ENCODE measurements around the gene KRTAP10-8.

The KRTAP10-8 gene

DNA sequence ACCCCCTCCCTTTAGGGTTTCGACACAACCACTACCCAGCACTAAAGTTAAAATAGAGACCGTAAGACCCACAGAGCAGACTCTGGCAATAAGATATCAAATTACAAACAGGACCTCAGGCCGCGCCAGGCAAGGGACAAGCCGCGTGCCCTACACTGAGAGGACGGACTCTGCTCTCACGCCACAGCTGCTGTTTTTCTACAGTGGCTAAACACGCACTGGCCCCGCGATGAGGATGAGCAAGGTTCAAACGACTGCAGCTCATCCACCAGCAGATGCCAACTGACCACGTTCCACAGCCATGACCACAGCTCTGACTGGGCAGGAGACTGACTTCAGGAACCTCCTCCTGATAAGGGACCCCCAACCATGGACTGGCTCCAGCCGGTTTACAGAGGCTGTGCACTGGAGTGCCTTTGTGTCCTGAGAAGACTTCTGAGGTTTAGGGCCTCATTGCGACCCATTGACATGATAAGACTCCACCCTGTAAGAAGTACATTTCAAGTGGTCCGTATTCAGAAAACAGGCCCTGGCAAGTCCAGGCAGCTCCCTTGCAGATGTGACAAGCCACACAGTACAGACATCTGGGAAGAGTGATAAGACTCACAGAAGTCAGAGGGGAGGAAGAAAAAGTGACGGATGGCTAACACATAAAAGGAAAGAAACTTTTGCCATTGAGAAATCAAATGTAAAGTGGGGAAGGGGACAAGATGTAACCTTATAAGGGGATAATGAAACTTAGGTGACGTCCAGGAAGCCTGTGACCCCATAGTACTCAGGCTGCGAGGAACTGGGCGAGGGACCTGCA lies 18.1 kb upstream of the KRTAP10-8 start:
- Histone ChIP-seq H2BK5ac (ENCODE audit: low read length) (peak overlapping the region; percentile 75), H3K9ac (ENCODE audit: low read depth, low read length, poor library complexity) (no peak overlapping the region), H4K8ac (ENCODE audit: low read depth, low read length) (no peak overlapping the region), H3K9me3 (replicated peaks in 1 of 2; ENCODE audit: control insufficient read depth in 2 of 2, insufficient read depth in 1 of 2, low read depth in 1 of 2, low read length in 2 of 2) (peaks cover 0 to 3% of the 10 kb centered on the region in 2 donors), H3K79me1 (ENCODE audit: low read depth, low read length) (peaks cover 3% of the 10 kb centered on the region), H2AFZ (ENCODE audit: low read length) (peak overlapping the region; percentile 58), H3K18ac (ENCODE audit: low read length) (peak overlapping the region; percentile 20), H3K36me3 (replicated peaks in 1 of 2; ENCODE audit: control insufficient read depth in 2 of 2, insufficient read depth in 2 of 2, low read length in 2 of 2) (no peaks in the 10 kb centered on the region), H3K4me3 (ENCODE audit: low read length in 2 of 2) (no peak overlapping the region), H2BK12ac (ENCODE audit: low read length) (no peak overlapping the region), H2AK5ac (ENCODE audit: low read depth, low read length) (no peak overlapping the region), H4K91ac (ENCODE audit: low read depth, low read length, poor library complexity) (no peak overlapping the region), H3K27ac (replicated peaks; ENCODE audit: low read length) (no peak overlapping the region), H3K14ac (ENCODE audit: low read length) (no peak overlapping the region), H2BK120ac (ENCODE audit: low read depth, low read length) (peak overlapping the region; percentile 21), H3K4ac (ENCODE audit: low read length) (no peak overlapping the region), H3K23ac (ENCODE audit: low read depth, low read length, poor library complexity) (no peak overlapping the region), H3K4me1 (ENCODE audit: control insufficient read depth in 2 of 2, insufficient read depth in 1 of 2, low read depth in 1 of 2, low read length in 2 of 2) (peaks cover 3 to 7% of the 10 kb centered on the region in 2 donors), H3K27me3 (ENCODE audit: control insufficient read depth in 3 of 3, insufficient read depth in 3 of 3, low read depth in 1 of 3, low read length in 3 of 3) (no peaks in the 10 kb centered on the region), H2BK15ac (ENCODE audit: low read length) (peak overlapping the region; percentile 87), H3K4me2 (ENCODE audit: insufficient read depth, low read length, poor library complexity, severe bottlenecking) (no peak overlapping the region)
- no CpG with 5 or more reads among the region's 20 CpGs for WGBS, 2 donors (ENCODE audit: extremely low coverage in 2 of 2, insufficient read length in 2 of 2, insufficient replicate concordance in 1 of 2)
- DNase-seq (ENCODE audit: low spot score) = no peak

GRCh38 chr21:44594406-44594916 lies 17.4 kb upstream of the KRTAP10-8 start:
- H3K14ac ChIP-seq (ENCODE audit: low read length) = no peak overlapping the region
- no peak overlapping the region for H2BK120ac ChIP-seq (ENCODE audit: low read depth, low read length)
- H2BK12ac ChIP-seq (ENCODE audit: low read length) = no peak overlapping the region
- H3K36me3 ChIP-seq (replicated peaks in 1 of 2; ENCODE audit: control insufficient read depth in 2 of 2, insufficient read depth in 2 of 2, low read length in 2 of 2) = no peaks in the 10 kb centered on the region
- no peak for DNase-seq (ENCODE audit: low spot score)
- no peak overlapping the region for H2BK15ac ChIP-seq (ENCODE audit: low read length)
- no peak overlapping the region for H3K4me2 ChIP-seq (ENCODE audit: insufficient read depth, low read length, poor library complexity, severe bottlenecking)
- peaks cover 2% of the 10 kb centered on the region for H3K79me1 ChIP-seq (ENCODE audit: low read depth, low read length)
- no peaks in the 10 kb centered on the region for H3K27me3 ChIP-seq (ENCODE audit: control insufficient read depth in 3 of 3, insufficient read depth in 3 of 3, low read depth in 1 of 3, low read length in 3 of 3)
- H3K4ac ChIP-seq (ENCODE audit: low read length) = no peak overlapping the region
- peaks cover 2 to 3% of the 10 kb centered on the region in 2 donors for H3K9me3 ChIP-seq (replicated peaks in 1 of 2; ENCODE audit: control insufficient read depth in 2 of 2, insufficient read depth in 1 of 2, low read depth in 1 of 2, low read length in 2 of 2)
- no CpG with 5 or more reads among the region's 12 CpGs for WGBS, 2 donors (ENCODE audit: extremely low coverage in 2 of 2, insufficient read length in 2 of 2, insufficient replicate concordance in 1 of 2)
- H2AK5ac ChIP-seq (ENCODE audit: low read depth, low read length) = peak overlapping the region; percentile 3
- H3K4me1 ChIP-seq (ENCODE audit: control insufficient read depth in 2 of 2, insufficient read depth in 1 of 2, low read depth in 1 of 2, low read length in 2 of 2) = peaks cover 3 to 7% of the 10 kb centered on the region in 2 donors
- no peak overlapping the region for H3K9ac ChIP-seq (ENCODE audit: low read depth, low read length, poor library complexity)
- no peak overlapping the region for H3K27ac ChIP-seq (replicated peaks; ENCODE audit: low read length)
- H4K8ac ChIP-seq (ENCODE audit: low read depth, low read length) = no peak overlapping the region
- H3K4me3 ChIP-seq (ENCODE audit: low read length in 2 of 2) = no peak overlapping the region
- no peak overlapping the region for H2BK5ac ChIP-seq (ENCODE audit: low read length)
- H3K18ac ChIP-seq (ENCODE audit: low read length) = no peak overlapping the region
- no peak overlapping the region for H3K23ac ChIP-seq (ENCODE audit: low read depth, low read length, poor library complexity)
- H4K91ac ChIP-seq (ENCODE audit: low read depth, low read length, poor library complexity) = no peak overlapping the region
- peak overlapping the region; percentile 58 for H2AFZ ChIP-seq (ENCODE audit: low read length)

DNA sequence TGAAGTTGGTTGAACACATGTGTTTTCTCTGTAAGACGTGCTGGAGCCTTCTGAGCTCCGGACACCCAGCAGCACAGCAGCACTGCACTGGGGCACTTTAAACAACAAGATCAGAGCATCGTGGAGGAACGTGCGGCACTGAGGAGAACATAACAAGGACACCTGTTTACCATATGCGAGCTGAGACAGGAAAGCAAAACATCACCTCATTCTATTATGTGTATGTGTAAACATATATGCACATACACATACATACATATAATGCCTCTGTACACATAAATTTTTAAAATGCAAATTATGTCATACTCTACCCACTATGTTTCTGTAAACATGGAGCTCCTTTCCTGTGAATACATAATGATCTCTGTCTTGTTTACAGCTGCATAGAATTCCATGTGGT lies 16.4 kb upstream of the KRTAP10-8 start:
- no peak overlapping the region for H3K27ac ChIP-seq (replicated peaks; ENCODE audit: low read length)
- peaks cover 2 to 4% of the 10 kb centered on the region in 2 donors for H3K9me3 ChIP-seq (replicated peaks in 1 of 2; ENCODE audit: control insufficient read depth in 2 of 2, insufficient read depth in 1 of 2, low read depth in 1 of 2, low read length in 2 of 2)
- H4K91ac ChIP-seq (ENCODE audit: low read depth, low read length, poor library complexity) = no peak overlapping the region
- H3K36me3 ChIP-seq (replicated peaks in 1 of 2; ENCODE audit: control insufficient read depth in 2 of 2, insufficient read depth in 2 of 2, low read length in 2 of 2) = no peaks in the 10 kb centered on the region
- no peak overlapping the region for H2AFZ ChIP-seq (ENCODE audit: low read length)
- H3K4me3 ChIP-seq (ENCODE audit: low read length in 2 of 2) = no peak overlapping the region
- peak overlapping the region; percentile 38 for H2BK120ac ChIP-seq (ENCODE audit: low read depth, low read length)
- no peak for DNase-seq (ENCODE audit: low spot score)
- H2BK15ac ChIP-seq (ENCODE audit: low read length) = no peak overlapping the region
- no peak overlapping the region for H3K9ac ChIP-seq (ENCODE audit: low read depth, low read length, poor library complexity)
- H3K23ac ChIP-seq (ENCODE audit: low read depth, low read length, poor library complexity) = no peak overlapping the region
- H3K4me1 ChIP-seq (ENCODE audit: control insufficient read depth in 2 of 2, insufficient read depth in 1 of 2, low read depth in 1 of 2, low read length in 2 of 2) = peaks cover 4 to 7% of the 10 kb centered on the region in 2 donors
- H3K79me1 ChIP-seq (ENCODE audit: low read depth, low read length) = no peaks in the 10 kb centered on the region
- no peak overlapping the region for H2BK12ac ChIP-seq (ENCODE audit: low read length)
- no CpG with 5 or more reads among the region's 6 CpGs for WGBS, 2 donors (ENCODE audit: extremely low coverage in 2 of 2, insufficient read length in 2 of 2, insufficient replicate concordance in 1 of 2)
- H3K4ac ChIP-seq (ENCODE audit: low read length) = no peak overlapping the region
- H4K8ac ChIP-seq (ENCODE audit: low read depth, low read length) = no peak overlapping the region
- no peak overlapping the region for H2AK5ac ChIP-seq (ENCODE audit: low read depth, low read length)
- H3K14ac ChIP-seq (ENCODE audit: low read length) = no peak overlapping the region
- no peak overlapping the region for H2BK5ac ChIP-seq (ENCODE audit: low read length)
- peak overlapping the region; percentile 69 for H3K18ac ChIP-seq (ENCODE audit: low read length)
- H3K27me3 ChIP-seq (ENCODE audit: control insufficient read depth in 3 of 3, insufficient read depth in 3 of 3, low read depth in 1 of 3, low read length in 3 of 3) = no peaks in the 10 kb centered on the region
- no peak overlapping the region for H3K4me2 ChIP-seq (ENCODE audit: insufficient read depth, low read length, poor library complexity, severe bottlenecking)

GRCh38 chr21:44596068-44596725 lies 15.7 kb upstream of the KRTAP10-8 start:
- H2AFZ ChIP-seq (ENCODE audit: low read length) = no peak overlapping the region
- H3K4ac ChIP-seq (ENCODE audit: low read length) = no peak overlapping the region
- DNase-seq (ENCODE audit: low spot score) = no peak
- peak overlapping the region; percentile 18 for H2BK12ac ChIP-seq (ENCODE audit: low read length)
- peak overlapping the region; percentile 38 for H2BK120ac ChIP-seq (ENCODE audit: low read depth, low read length)
- no peak overlapping the region for H3K4me2 ChIP-seq (ENCODE audit: insufficient read depth, low read length, poor library complexity, severe bottlenecking)
- peaks cover 4 to 7% of the 10 kb centered on the region in 2 donors for H3K4me1 ChIP-seq (ENCODE audit: control insufficient read depth in 2 of 2, insufficient read depth in 1 of 2, low read depth in 1 of 2, low read length in 2 of 2)
- peak overlapping the region; percentile 23 for H2BK15ac ChIP-seq (ENCODE audit: low read length)
- H3K9me3 ChIP-seq (replicated peaks in 1 of 2; ENCODE audit: control insufficient read depth in 2 of 2, insufficient read depth in 1 of 2, low read depth in 1 of 2, low read length in 2 of 2) = peaks cover 2 to 4% of the 10 kb centered on the region in 2 donors
- H2AK5ac ChIP-seq (ENCODE audit: low read depth, low read length) = peak overlapping the region; percentile 23
- H3K36me3 ChIP-seq (replicated peaks in 1 of 2; ENCODE audit: control insufficient read depth in 2 of 2, insufficient read depth in 2 of 2, low read length in 2 of 2) = no peaks in the 10 kb centered on the region
- H2BK5ac ChIP-seq (ENCODE audit: low read length) = no peak overlapping the region
- H3K27me3 ChIP-seq (ENCODE audit: control insufficient read depth in 3 of 3, insufficient read depth in 3 of 3, low read depth in 1 of 3, low read length in 3 of 3) = no peaks in the 10 kb centered on the region
- peak overlapping the region; percentile 81 for H3K18ac ChIP-seq (ENCODE audit: low read length)
- H3K4me3 ChIP-seq (ENCODE audit: low read length in 2 of 2) = no peak overlapping the region
- H3K79me1 ChIP-seq (ENCODE audit: low read depth, low read length) = no peaks in the 10 kb centered on the region
- H4K8ac ChIP-seq (ENCODE audit: low read depth, low read length) = no peak overlapping the region
- no peak overlapping the region for H3K9ac ChIP-seq (ENCODE audit: low read depth, low read length, poor library complexity)
- no peak overlapping the region for H3K14ac ChIP-seq (ENCODE audit: low read length)
- no peak overlapping the region for H3K27ac ChIP-seq (replicated peaks; ENCODE audit: low read length)
- peak overlapping the region; percentile 56 for H3K23ac ChIP-seq (ENCODE audit: low read depth, low read length, poor library complexity)
- peak overlapping the region; percentile 85 for H4K91ac ChIP-seq (ENCODE audit: low read depth, low read length, poor library complexity)
- no CpG with 5 or more reads among the region's 9 CpGs for WGBS, 2 donors (ENCODE audit: extremely low coverage in 2 of 2, insufficient read length in 2 of 2, insufficient replicate concordance in 1 of 2)
